Loucy (cell line): Measurements from ENCODE around the gene CCDC90B.

Experiments used
- H2AFZ ChIP-seq: fragments of 200-600 bp; sonication (generic); 2 replicates; pipeline ENCODE4 v1.6.0; 2016; ENCODE audit warnings: antibody characterized with exemption, mild to moderate bottlenecking, low read length, moderate library complexity
- H3F3A ChIP-seq: fragments of 200-600 bp; 2 replicates; pipeline ENCODE4 v1.6.0; 2016; ENCODE audit warnings: antibody characterized with exemption, low read depth, mild to moderate bottlenecking
- H3K27me3 ChIP-seq: fragments of 200-600 bp; sonication (generic); 2 replicates; pipeline ENCODE4 v1.6.1; 2014; ENCODE audit warnings: low read length, mild to moderate bottlenecking; ENCODE audit not compliant: insufficient read depth, poor library complexity, severe bottlenecking
- H3K36me3 ChIP-seq: fragments of 200-600 bp; sonication (generic); 2 replicates; pipeline ENCODE4 v1.6.1; 2016; ENCODE audit warnings: low read length; ENCODE audit not compliant: insufficient read depth
- H3K4me1 ChIP-seq: fragments of 200-600 bp; sonication (generic); 2 replicates; pipeline ENCODE4 v1.5.1; 2014; ENCODE audit warnings: low read length, mild to moderate bottlenecking; ENCODE audit not compliant: insufficient read depth, poor library complexity, severe bottlenecking
- H3K4me2 ChIP-seq: fragments of 200-600 bp; sonication (generic); 2 replicates; pipeline ENCODE4 v1.6.0; 2014; ENCODE audit warnings: antibody characterized with exemption, low read length, low read depth, mild to moderate bottlenecking; ENCODE audit not compliant: poor library complexity, severe bottlenecking
- H3K4me3 ChIP-seq: fragments of 200-600 bp; sonication (generic); 2 replicates; pipeline ENCODE4 v1.5.1; 2014; ENCODE audit warnings: low read length, mild to moderate bottlenecking, mixed read lengths; ENCODE audit not compliant: poor library complexity, severe bottlenecking
- H3K79me2 ChIP-seq: fragments of 200-600 bp; sonication (generic); 2 replicates; pipeline ENCODE4 v1.6.1; 2014; ENCODE audit warnings: low read length; ENCODE audit not compliant: insufficient read depth
- H3K9ac ChIP-seq: fragments of 200-600 bp; sonication (generic); 2 replicates; pipeline ENCODE4 v1.6.0; 2014; ENCODE audit warnings: mild to moderate bottlenecking, low read depth, low read length, moderate library complexity; ENCODE audit not compliant: poor library complexity, severe bottlenecking
- H3K9me2 ChIP-seq: fragments of 200-600 bp; sonication (generic); replicated peaks from 2 replicates; pipeline ENCODE4 v1.6.1; 2016; ENCODE audit warnings: low read depth, low read length, mixed read lengths
- H3K9me3 ChIP-seq: fragments of 200-600 bp; sonication (generic); 2 replicates; pipeline ENCODE4 v1.6.1; 2014; ENCODE audit warnings: mild to moderate bottlenecking, antibody characterized with exemption, low read length, low read depth; ENCODE audit not compliant: insufficient read depth
- H4K20me1 ChIP-seq: fragments of 200-600 bp; sonication (generic); 2 replicates; pipeline ENCODE4 v1.6.0; 2014; ENCODE audit warnings: antibody characterized with exemption, low read length, mild to moderate bottlenecking; ENCODE audit not compliant: insufficient read depth, poor library complexity, severe bottlenecking
- CTCF ChIP-seq: fragments of 200-600 bp; sonication (generic); conservative IDR thresholded peaks from 2 replicates; pipeline ENCODE4 v1.5.1; 2014; ENCODE audit warnings: mild to moderate bottlenecking, antibody characterized with exemption, low read length
- EZH2phosphoT487 ChIP-seq: fragments of 200-600 bp; IDR thresholded peaks from 2 replicates; pipeline ENCODE4 v1.6.1; 2018; ENCODE audit warnings: antibody characterized with exemption, mild to moderate bottlenecking, moderate library complexity, borderline replicate concordance

Gene CCDC90B

GRCh38 chr11:83285771-83286528 lies at the start of gene CCDC90B:
TSS of gene CCDC90B (minus strand) at chr11:83286367. CDS start at chr11:83285972, 395 bp downstream.
- Histone ChIP-seq H3K9ac (peak within 1 kb of the TSS; percentile 91), H3K9me2 (no peaks in the 10 kb centered on the region), H4K20me1 (no peaks in the 10 kb centered on the region), H3K9me3 (no peaks in the 10 kb centered on the region), H3F3A (no peaks in the 10 kb centered on the region), H3K27me3 (no peaks in the 10 kb centered on the region), H3K4me2 (peak within 1 kb of the TSS; percentile 83), H3K79me2 (peaks cover 20% of the 10 kb centered on the region), H3K4me1 (peaks cover 26% of the 10 kb centered on the region), H3K4me3 (peak within 1 kb of the TSS; percentile 99), H2AFZ (peak within 1 kb of the TSS; percentile 98), H3K36me3 (no peaks in the 10 kb centered on the region)
- TF ChIP-seq EZH2phosphoT487 (no peak), CTCF (no peak)

GRCh38 chr11:83335446-83336070 lies 49.4 kb upstream of the CCDC90B start:
- Histone ChIP-seq H3K9me2 (no peaks in the 10 kb centered on the region), H3K4me1 (no peaks in the 10 kb centered on the region), H4K20me1 (no peaks in the 10 kb centered on the region), H3K9me3 (no peaks in the 10 kb centered on the region), H3K9ac (no peak overlapping the region), H3K4me2 (no peak overlapping the region), H3K4me3 (no peak overlapping the region), H3K27me3 (no peaks in the 10 kb centered on the region), H3F3A (no peaks in the 10 kb centered on the region), H3K36me3 (no peaks in the 10 kb centered on the region), H2AFZ (no peak overlapping the region), H3K79me2 (no peaks in the 10 kb centered on the region)
- TF ChIP-seq EZH2phosphoT487 (no peak), CTCF (no peak)

- Histone ChIP-seq H3K4me3 (no peak overlapping the region), H3K79me2 (no peaks in the 10 kb centered on the region), H4K20me1 (no peaks in the 10 kb centered on the region), H3K4me1 (no peaks in the 10 kb centered on the region), H3K9me3 (no peaks in the 10 kb centered on the region), H3F3A (no peaks in the 10 kb centered on the region), H3K4me2 (no peak overlapping the region), H3K27me3 (no peaks in the 10 kb centered on the region), H3K9me2 (no peaks in the 10 kb centered on the region), H2AFZ (no peak overlapping the region), H3K9ac (no peak overlapping the region), H3K36me3 (no peaks in the 10 kb centered on the region)
- TF ChIP-seq CTCF (no peak), EZH2phosphoT487 (no peak)
Measured at GRCh38 chr11:83330303-83330702, 44.1 kb upstream of the CCDC90B start.
